ENCODE results near the gene IGSF6. TPM values are rescaled to one million over a fixed set of nuclear protein-coding genes. Genes with fewer than 3 reads are reported as not detected.
"Not testable (repeated sequence)": the region's sequence is repeated elsewhere in the genome, so short reads cannot be mapped to it uniquely, and the experiment has no call there.

IGSF6 gene
- total RNA-seq, 1 donor from 2014 or later: 3.6 TPM

DNA sequence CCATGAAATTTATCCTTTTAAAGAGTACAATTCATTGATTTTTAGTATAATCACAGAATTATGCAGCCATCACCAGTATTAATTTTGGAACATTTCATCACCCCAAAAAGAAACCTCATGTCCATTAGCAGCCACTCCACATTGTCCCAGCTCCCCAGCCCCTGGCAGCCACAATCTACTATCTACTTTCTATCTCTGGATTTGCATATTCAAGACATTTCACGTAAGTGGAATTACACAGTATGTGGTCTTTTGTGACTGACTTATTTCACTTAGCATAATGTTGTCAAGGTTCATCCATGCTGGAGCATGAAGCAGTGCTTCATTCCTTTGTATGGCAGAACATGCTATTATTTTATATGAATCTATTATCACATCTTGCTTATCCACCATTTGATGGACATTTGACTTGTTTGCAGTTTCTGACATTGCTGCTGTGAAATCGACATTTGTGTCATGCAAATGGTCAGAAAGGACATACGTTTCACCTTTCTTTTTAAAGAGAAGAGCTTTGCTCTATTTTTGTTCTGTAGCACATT, 42.3 kb downstream of the IGSF6 start:
- intact Hi-C loops (cut with micrococcal nuclease): no loop called here
- Histone ChIP-seq H3K27me3 (ENCODE audit: low read depth) (no peaks in the 10 kb centered on the region), H3K9me3 (replicated peaks) (no peaks in the 10 kb centered on the region), H3K36me3 (peaks cover 7% of the 10 kb centered on the region), H3K27ac (replicated peaks) (no peak overlapping the region), H3K4me3 (no peak overlapping the region), H3K4me1 (peaks cover 46% of the 10 kb centered on the region)
- no peak for DNase-seq
- TF ChIP-seq, protein P1, sequence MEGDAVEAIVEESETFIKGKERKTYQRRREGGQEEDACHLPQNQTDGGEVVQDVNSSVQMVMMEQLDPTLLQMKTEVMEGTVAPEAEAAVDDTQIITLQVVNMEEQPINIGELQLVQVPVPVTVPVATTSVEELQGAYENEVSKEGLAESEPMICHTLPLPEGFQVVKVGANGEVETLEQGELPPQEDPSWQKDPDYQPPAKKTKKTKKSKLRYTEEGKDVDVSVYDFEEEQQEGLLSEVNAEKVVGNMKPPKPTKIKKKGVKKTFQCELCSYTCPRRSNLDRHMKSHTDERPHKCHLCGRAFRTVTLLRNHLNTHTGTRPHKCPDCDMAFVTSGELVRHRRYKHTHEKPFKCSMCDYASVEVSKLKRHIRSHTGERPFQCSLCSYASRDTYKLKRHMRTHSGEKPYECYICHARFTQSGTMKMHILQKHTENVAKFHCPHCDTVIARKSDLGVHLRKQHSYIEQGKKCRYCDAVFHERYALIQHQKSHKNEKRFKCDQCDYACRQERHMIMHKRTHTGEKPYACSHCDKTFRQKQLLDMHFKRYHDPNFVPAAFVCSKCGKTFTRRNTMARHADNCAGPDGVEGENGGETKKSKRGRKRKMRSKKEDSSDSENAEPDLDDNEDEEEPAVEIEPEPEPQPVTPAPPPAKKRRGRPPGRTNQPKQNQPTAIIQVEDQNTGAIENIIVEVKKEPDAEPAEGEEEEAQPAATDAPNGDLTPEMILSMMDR (IDR thresholded peaks at IDR 0.05; ENCODE audit: borderline replicate concordance): no peak

DNA sequence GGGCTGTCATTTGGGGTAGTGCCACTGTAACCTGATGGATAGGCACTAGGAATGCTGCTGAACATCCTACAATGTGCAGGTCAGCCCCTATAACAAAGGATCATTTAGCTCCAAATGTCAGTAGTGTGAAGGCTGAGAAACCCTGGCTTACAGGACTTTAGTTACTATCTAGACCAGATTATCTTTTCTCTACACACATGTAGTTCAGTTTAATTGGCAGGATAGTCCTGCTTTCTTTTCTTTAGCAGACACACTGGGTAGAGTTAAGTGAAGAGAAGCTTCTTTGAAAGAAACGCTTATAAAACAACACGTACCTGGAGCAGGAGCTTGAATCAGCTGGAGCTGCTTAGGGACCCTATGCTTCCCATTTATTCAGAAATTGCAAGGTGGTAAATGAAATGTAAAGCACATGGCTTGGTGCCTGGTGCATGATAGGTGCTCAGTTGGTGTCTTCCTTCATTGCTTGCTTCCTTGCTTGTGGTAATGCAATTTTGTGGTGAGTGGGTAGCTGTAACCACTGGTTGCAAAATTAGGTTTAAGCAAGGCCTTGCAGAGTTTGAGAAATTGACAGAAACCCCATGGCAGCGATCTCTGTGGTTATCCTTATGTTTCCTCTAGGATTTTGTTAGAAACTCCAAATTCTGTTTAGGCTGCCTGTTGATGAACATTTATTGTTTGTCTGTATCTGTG, 43.6 kb downstream of the IGSF6 start:
- TF ChIP-seq, protein P1 (IDR thresholded peaks at IDR 0.05; ENCODE audit: borderline replicate concordance): no peak
- Histone ChIP-seq H3K36me3 (peaks cover under 1% of the 10 kb centered on the region), H3K27me3 (ENCODE audit: low read depth) (no peaks in the 10 kb centered on the region), H3K27ac (replicated peaks) (no peak overlapping the region), H3K4me1 (peaks cover 58% of the 10 kb centered on the region), H3K9me3 (replicated peaks) (no peaks in the 10 kb centered on the region), H3K4me3 (no peak overlapping the region)
- no peak for DNase-seq
- intact Hi-C loops (cut with micrococcal nuclease): no loop called here

DNA sequence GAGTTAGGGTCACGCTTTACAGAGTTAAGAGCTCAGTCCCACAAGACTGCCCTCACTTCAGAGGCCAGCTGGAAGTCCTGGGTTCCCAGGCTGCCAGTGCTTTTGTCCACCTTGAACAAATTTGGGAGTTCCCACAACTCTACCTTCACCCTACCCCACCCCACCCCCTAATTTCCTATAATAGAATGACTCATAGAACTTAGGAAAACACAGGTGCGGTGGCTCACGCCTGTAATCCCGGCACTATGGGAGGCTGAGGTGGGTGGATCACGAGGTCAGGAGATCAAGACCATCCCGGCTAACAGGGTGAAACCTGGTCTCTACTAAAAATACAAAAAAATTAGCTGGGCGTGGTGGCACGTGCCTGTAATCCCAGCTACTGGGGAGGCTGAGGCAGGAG, 46.6 kb downstream of the IGSF6 start:
- intact Hi-C loops (cut with micrococcal nuclease); H3K9me3 ChIP-seq (replicated peaks): not testable (repeated sequence)

DNA sequence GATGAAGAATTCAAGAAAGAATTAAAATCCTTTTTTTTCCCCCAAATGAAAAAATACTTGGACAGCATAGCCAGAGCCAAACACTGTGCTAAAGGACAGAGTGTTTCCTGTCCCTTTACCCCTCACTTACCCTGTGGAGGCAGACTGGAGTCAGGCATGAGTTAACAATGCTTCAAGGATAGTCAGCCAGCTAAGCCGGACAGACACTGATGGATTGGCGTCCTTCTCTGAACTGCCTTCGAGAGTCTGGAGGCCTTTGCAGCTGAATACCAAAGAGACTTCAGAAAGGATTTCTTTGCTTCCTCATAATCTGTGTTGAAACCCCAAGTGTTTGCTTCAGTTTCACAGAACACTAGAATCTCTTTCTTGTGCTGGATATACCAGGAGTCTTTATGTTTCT, 48.5 kb downstream of the IGSF6 start:
- H3K27ac ChIP-seq (replicated peaks): no peak overlapping the region
- H3K9me3 ChIP-seq (replicated peaks): no peaks in the 10 kb centered on the region
- DNase-seq: no peak
- TF ChIP-seq, protein P1 (IDR thresholded peaks at IDR 0.05; ENCODE audit: borderline replicate concordance): no peak
- H3K27me3 ChIP-seq (ENCODE audit: low read depth): no peaks in the 10 kb centered on the region
- intact Hi-C loops (cut with micrococcal nuclease): no loop called here
- H3K4me1 ChIP-seq: peaks cover 62% of the 10 kb centered on the region
- no peaks in the 10 kb centered on the region for H3K36me3 ChIP-seq
- no peak overlapping the region for H3K4me3 ChIP-seq

More for the DNA sequence above, 46.6 kb downstream of the IGSF6 start:
- not testable (repeated sequence) for DNase-seq; H3K27ac ChIP-seq (replicated peaks); H3K27me3 ChIP-seq (ENCODE audit: low read depth); H3K36me3 ChIP-seq; H3K4me3 ChIP-seq
- H3K4me1 ChIP-seq: peaks cover 65% of the 10 kb centered on the region

DNA sequence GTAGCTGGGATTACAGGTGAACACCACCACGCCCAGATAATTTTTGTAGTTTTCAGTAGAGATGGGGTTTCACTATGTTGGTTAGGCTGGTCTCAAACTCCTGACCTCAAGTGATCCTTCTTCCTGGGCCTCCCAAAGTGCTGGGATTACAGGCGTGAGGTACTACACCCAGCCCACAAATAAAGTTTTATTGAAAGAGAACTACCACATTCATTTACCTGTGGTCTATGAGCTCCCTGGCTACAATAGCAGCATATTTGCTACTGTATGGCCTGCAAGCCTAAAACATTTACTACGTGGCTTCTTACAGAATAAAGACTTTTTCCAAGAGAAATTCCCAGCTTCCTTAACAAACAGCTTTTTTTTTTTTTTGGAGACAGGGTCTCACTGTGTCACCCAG, 49.6 kb downstream of the IGSF6 start:
- Histone ChIP-seq H3K9me3 (replicated peaks) (no peaks in the 10 kb centered on the region), H3K36me3 (no peaks in the 10 kb centered on the region), H3K27me3 (ENCODE audit: low read depth) (no peaks in the 10 kb centered on the region), H3K27ac (replicated peaks) (no peak overlapping the region), H3K4me1 (peaks cover 62% of the 10 kb centered on the region), H3K4me3 (no peak overlapping the region)
- no peak for DNase-seq
- intact Hi-C loops (cut with micrococcal nuclease): no loop called here
- TF ChIP-seq, protein P1 (IDR thresholded peaks at IDR 0.05; ENCODE audit: borderline replicate concordance): no peak

DNA sequence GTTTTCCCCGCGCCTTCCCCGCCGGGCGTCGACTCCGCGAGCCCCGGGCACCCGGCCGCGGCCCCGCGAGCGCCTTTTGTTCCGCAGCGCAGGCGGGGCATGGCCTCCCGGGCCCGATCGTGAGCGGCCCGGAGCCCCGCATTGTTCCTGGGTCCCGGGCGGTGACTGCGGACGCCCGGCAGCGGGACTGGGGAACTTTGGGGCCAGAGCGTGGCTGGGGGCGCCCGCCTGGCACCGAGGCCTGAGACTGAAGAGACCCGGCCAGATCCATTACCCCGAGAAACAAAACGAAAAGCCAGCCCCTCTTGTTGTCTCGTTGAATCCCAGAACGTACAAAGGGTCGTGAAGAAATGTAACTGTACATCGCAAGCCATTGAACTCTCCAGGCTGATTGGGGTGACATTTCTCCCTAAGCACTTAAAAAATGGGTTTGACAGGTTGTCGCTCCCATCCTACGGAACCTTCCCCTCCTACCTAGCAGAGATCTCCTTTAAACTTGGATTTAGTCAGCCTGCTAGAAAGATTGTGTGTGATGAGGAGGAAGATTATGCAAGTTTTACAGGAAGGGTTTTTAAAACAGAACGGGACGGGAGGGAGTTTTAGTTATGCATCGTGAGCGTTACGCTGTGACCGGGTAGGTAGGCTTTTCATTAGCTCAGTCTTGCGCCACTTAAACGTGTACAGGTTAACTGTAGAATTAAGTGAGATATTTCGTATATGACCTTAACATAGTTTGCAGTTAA, 52.2 kb downstream of the IGSF6 start:
- intact Hi-C loops (cut with micrococcal nuclease): no loop called here
- Histone ChIP-seq H3K4me3 (peak overlapping the region; percentile 90), H3K27me3 (ENCODE audit: low read depth) (no peaks in the 10 kb centered on the region), H3K36me3 (no peaks in the 10 kb centered on the region), H3K27ac (replicated peaks) (peak overlapping the region; percentile 94), H3K9me3 (replicated peaks) (no peaks in the 10 kb centered on the region), H3K4me1 (peaks cover 62% of the 10 kb centered on the region)
- TF ChIP-seq, protein P1 (IDR thresholded peaks at IDR 0.05; ENCODE audit: borderline replicate concordance): no peak
- no peak for DNase-seq
